ENCODE results near the gene DPH7. TPM values are rescaled to one million over a fixed set of nuclear protein-coding genes. Genes with fewer than 3 reads are reported as not detected.

The DPH7 gene
- total RNA-seq, 1 donor from 2014 or later: 34.4 TPM

DNA sequence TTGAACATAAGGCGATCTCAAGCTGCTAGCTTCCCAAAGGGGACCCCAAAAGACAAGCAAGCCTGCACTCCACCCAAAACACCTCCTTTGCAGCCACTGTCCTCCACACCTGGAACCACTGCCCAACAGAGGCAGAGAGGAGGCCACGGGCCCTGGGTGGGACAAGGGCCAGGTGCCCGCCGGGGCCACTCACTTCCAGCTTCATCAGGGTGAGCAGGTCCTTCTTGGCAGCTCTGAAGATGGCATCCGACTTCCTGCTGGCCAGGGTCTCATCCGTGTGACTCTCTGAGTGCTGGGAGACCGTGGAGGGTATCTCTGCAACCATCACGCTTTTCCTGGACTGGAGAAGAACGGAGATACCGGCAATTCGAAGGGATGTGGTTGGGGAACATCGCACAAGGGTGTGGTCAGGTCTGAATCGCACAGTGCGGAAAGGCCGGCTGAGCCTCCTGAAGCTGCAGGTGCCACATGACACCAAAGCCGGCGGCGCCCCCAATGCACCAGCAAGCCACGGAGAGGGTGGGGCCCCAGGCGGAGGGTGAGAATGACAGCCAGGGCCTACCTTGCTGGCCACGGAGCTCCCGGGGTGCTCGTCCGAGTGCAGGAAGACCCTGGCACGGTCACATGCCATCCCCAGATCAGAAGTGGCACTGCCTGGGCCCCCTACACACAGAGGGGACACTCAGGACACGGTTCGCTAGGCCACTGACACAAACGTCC, 73.1 kb downstream of the DPH7 start:
- H2AFZ ChIP-seq (ENCODE audit: low read depth, low read length): no peak overlapping the region
- no peaks in the 10 kb centered on the region for H4K20me1 ChIP-seq (ENCODE audit: insufficient read depth, low read length)
- DNase-seq (ENCODE audit: low read depth) (no peak), FAIRE-seq (no peak)
- TF ChIP-seq, protein P1, sequence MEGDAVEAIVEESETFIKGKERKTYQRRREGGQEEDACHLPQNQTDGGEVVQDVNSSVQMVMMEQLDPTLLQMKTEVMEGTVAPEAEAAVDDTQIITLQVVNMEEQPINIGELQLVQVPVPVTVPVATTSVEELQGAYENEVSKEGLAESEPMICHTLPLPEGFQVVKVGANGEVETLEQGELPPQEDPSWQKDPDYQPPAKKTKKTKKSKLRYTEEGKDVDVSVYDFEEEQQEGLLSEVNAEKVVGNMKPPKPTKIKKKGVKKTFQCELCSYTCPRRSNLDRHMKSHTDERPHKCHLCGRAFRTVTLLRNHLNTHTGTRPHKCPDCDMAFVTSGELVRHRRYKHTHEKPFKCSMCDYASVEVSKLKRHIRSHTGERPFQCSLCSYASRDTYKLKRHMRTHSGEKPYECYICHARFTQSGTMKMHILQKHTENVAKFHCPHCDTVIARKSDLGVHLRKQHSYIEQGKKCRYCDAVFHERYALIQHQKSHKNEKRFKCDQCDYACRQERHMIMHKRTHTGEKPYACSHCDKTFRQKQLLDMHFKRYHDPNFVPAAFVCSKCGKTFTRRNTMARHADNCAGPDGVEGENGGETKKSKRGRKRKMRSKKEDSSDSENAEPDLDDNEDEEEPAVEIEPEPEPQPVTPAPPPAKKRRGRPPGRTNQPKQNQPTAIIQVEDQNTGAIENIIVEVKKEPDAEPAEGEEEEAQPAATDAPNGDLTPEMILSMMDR (IDR thresholded peaks at IDR 0.05; ENCODE audit: insufficient read depth, low read depth, low read length): no peak
- no peak for TF ChIP-seq EZH2 (IDR thresholded peaks at IDR 0.05; ENCODE audit: insufficient read depth, low read length)
- no peaks in the 10 kb centered on the region for H3K9me3 ChIP-seq (ENCODE audit: insufficient read depth, low read depth, low read length)
- no peaks in the 10 kb centered on the region for H3K79me2 ChIP-seq (ENCODE audit: insufficient read depth, low read length)
- no peaks in the 10 kb centered on the region for H3K27me3 ChIP-seq (ENCODE audit: insufficient read depth, low read length)
- Mint-ChIP-seq H3K4me3 (ENCODE audit: unreplicated experiment) (no peak overlapping the region), H3K27ac (ENCODE audit: unreplicated experiment) (no peak overlapping the region), H3K27me3 (ENCODE audit: low read depth, unreplicated experiment) (peaks cover 2% of the 10 kb centered on the region), H3K9me3 (ENCODE audit: unreplicated experiment) (peaks cover 20% of the 10 kb centered on the region), H3K36me3 (ENCODE audit: low read depth, unreplicated experiment) (peaks cover 20% of the 10 kb centered on the region), H3K4me1 (ENCODE audit: low read depth, unreplicated experiment) (no peaks in the 10 kb centered on the region)
- H3K9ac ChIP-seq (ENCODE audit: low read length): no peak overlapping the region
- H3K36me3 ChIP-seq (ENCODE audit: insufficient read depth, low read length): no peaks in the 10 kb centered on the region
- no peak overlapping the region for H3K4me2 ChIP-seq (ENCODE audit: low read length)
- H3K4me3 ChIP-seq (ENCODE audit: insufficient read depth, low read depth, low read length): no peak overlapping the region
- H3K4me1 ChIP-seq (ENCODE audit: insufficient read depth, low read length): no peaks in the 10 kb centered on the region
- H3K27ac ChIP-seq (ENCODE audit: low read depth, low read length): no peak overlapping the region

Other genes starting within 250 kb of the DPH7 start
- gene EXD3, start 155.8 kb downstream of the DPH7 start, total RNA-seq: 8.5 and 9.4 TPM in 2 replicates
- gene NOXA1, start 155.5 kb downstream of the DPH7 start, total RNA-seq: 0.50 and 0.84 TPM in 2 replicates
- gene ENTPD8, start 137.6 kb downstream of the DPH7 start, total RNA-seq: 0.11 TPM in 1 of 2 replicates, not detected in the other
- 48.8 and 50.5 TPM in 2 replicates for gene NSMF, start 119.6 kb downstream of the DPH7 start, total RNA-seq
- 2.6 and 2.9 TPM in 2 replicates for gene PNPLA7, start 28.5 kb downstream of the DPH7 start, total RNA-seq
- 58.6 and 62.9 TPM in 2 replicates for gene MRPL41, start 27.0 kb downstream of the DPH7 start, total RNA-seq
- 31.1 and 34.0 TPM in 2 replicates for gene ZMYND19, start 11.6 kb upstream of the DPH7 start, total RNA-seq
- 13.9 and 14.2 TPM in 2 replicates for gene ARRDC1, start 26.8 kb upstream of the DPH7 start, total RNA-seq
- gene EHMT1, start 40.1 kb upstream of the DPH7 start, total RNA-seq: 56.4 and 64.5 TPM in 2 replicates